ENCODE measurements around the gene SLC28A1.
"Not testable (repeated sequence)": the region's sequence is repeated elsewhere in the genome, so short reads cannot be mapped to it uniquely, and the experiment has no call there.

SLC28A1 gene

DNA sequence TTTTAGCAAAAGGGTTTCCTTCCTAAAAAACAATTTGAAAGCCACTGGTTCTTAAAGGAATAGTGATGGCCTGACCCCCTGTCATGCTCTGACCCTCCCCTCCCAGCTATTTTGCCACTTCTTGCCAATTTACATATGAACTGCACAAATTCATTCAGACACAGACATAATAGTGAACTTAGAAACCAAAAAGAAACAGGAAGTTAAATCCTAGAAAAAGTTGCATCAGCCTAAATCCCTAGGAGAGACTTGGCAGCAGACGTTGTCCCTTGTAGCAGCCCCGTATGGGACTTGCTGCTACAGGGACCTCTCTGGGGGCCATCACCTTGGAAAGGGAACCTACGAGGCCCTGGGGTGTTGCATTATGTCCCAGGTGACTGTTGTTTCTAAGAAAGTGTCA, 82.9 kb downstream of the SLC28A1 start:
- no peak for DNase-seq (ENCODE audit: low read depth in 2 of 2, low spot score in 1 of 2)

DNA sequence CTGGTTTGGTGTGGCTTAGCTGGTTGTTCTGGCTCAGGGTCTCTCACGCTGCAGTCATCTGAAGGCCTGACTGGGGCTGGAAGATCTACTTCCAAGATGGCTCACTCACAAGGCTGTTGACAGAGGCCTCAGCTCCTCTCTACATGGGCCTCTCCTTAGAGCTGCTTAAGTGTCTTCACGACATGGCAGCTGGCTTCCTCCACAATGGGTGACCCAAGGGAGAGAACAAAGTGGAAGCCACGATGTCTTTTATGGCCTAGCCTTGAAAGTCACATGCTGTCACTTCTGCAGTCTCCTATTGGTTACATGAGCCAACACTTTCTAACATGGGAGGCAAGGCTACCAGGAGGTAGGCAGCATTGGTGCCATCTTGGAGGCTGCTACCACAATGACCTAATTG, 83.8 kb downstream of the SLC28A1 start:
- DNase-seq (ENCODE audit: low read depth in 2 of 2, low spot score in 1 of 2) = no peak

DNA sequence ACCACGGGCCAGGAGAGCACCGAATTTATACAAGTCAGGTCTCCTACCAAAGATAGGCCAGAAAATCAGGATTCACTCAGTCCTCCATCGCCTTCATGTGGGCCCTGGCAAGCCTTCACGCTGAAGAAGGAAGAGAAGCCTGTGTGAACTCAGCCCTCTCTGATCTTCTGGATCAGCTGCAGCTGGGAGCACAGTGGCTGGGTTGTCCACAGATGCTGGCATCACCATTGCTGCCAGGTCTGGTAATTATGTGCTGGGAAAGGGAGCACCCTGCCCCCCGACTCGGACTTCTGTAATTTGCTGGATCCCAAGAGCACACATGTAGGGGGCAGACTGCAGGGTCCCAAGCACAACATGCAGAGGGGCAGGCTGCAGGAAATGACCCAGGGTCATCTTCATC, 84.8 kb downstream of the SLC28A1 start:
- no peak for DNase-seq (ENCODE audit: low read depth in 2 of 2, low spot score in 1 of 2)

DNA sequence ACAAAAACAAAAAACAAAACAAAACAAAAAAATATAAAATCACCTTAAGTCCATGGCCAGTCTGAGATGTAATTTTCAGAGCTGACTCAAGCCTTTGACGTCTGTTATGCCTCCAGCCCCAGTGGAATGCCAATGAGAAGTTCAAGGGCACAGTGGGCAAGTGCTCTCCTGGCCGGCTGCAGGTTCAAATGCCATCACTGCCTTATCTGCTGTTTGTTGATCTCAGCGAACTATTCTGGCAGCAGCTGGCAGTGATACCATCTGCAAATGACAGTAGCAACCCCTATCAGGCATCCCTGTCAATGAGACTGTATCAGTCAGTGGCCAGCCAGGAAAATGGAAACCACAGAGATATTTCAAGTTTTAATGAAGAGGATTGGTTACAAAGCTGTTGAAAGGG, 86.4 kb downstream of the SLC28A1 start:
- DNase-seq (ENCODE audit: low read depth in 2 of 2, low spot score in 1 of 2) = no peak

DNA sequence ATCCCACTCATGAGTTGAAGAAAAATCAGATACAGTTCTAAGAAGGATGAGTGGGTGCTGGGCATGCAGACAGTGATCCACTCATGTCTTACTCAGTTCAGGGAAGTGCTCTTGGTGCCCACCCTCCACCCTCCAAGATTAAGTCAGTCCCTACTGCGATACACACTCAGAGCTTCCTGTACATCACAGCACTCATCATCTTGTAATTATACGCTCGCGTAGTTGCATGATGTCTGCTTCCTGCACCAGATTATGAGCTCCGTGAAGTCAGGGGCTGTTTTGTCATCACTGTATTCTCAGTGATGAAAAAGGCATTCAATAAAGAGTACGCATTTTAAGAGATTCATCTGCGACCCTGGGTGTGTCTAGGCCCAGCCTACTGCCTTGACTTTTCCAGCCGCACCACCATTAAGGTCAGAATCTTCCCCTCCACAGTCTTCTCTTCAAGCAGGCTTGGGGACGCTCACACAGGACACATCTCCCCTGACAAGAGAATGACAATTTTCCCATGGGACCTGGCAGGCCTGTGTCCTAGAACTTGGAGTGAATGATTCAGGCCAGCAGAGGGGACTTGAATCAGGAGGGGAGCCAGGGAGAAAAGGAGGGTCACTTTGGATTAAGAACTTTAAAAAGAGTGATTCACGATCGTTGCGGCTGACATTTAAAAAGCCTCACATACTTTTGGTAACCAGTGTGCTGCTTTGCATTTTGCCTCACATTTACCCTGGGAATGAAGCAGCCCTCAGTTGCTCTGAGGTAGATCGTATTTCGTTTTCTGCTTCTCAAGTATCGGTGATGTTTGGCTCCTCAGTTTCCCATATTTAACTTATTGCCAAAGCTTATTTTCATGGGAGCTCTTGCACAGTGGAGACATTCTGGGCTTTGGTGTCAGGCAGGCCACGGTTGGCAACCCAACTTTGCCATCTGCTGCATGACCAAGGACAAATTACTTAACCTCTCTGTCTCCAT, 89.3 kb downstream of the SLC28A1 start:
- no peak for DNase-seq (ENCODE audit: low read depth in 2 of 2, low spot score in 1 of 2)

DNA sequence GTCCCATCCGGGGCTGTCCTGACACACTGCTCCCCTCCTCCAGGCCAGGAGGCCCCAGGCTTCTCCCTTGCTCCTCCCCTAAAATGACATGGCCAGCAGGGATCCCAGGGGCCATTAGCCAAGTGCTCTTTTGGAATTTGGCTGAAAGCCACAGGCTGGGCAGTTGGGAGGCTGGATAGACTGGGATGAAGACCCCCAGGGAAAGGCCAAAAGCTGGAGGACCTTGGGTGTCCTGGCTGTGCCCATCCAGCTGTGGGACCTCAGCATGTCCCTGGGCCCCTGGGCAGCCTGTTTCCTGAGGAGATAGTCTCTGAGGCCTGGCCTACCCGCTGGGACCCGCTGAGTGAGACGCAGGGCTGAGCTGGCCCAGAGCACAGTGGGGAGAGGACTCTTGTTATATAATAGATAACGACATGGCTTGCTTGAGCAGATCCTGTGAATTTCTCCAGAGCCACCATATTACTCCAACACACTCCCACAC, 91.4 kb downstream of the SLC28A1 start:
- DNase-seq (ENCODE audit: low read depth in 2 of 2, low spot score in 1 of 2) = no peak

DNA sequence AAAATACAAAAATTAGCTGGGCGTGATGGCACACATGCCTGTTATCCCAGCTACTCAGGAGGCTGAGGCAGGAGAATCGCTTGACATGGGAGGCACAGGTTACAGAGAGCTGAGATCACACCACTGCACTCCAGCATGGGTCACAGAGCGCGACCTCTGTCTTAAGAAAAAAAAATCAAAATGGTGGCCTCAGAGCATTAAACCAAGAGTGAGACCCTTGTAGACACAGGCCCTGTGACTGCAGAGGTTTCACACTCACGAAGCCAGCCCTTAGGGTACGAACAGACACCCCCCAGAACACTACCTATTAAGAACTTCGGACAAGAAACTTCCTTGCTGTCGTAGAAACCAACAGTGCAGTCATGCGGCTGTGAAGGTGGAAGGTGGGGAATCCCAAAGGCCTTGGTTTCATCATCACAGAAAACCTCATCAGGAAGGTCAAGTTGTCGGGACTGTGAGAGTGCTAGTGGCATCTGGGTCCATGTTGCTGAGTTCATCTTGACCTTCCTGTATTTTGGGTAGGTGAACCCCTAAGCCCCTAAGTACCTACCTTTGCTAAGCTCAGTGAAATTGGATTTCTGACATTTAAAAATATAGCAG, 92.4 kb downstream of the SLC28A1 start:
- no peak for DNase-seq (ENCODE audit: low read depth in 2 of 2, low spot score in 1 of 2)

DNA sequence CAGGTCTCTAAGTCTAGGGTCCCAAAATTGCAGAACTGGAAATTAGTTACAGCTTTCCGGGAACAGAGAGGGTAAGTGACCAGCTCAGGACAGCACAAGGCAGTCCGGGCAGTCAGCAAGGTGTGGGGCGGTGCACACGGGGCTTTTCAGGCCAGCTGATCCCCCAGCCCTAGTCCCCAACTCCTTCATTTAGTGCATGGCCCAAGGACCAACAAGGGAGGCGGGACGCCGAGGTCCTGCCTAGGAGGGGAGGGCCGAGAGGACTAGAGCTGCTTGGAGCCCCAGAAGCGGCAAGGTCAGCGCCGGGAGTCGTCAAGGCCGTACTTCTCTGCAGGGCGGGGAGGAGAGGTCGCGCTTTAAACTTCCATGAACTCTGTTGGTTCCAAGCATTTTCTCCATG, 95.2 kb downstream of the SLC28A1 start:
- no peak for DNase-seq (ENCODE audit: low read depth in 2 of 2, low spot score in 1 of 2)

DNA sequence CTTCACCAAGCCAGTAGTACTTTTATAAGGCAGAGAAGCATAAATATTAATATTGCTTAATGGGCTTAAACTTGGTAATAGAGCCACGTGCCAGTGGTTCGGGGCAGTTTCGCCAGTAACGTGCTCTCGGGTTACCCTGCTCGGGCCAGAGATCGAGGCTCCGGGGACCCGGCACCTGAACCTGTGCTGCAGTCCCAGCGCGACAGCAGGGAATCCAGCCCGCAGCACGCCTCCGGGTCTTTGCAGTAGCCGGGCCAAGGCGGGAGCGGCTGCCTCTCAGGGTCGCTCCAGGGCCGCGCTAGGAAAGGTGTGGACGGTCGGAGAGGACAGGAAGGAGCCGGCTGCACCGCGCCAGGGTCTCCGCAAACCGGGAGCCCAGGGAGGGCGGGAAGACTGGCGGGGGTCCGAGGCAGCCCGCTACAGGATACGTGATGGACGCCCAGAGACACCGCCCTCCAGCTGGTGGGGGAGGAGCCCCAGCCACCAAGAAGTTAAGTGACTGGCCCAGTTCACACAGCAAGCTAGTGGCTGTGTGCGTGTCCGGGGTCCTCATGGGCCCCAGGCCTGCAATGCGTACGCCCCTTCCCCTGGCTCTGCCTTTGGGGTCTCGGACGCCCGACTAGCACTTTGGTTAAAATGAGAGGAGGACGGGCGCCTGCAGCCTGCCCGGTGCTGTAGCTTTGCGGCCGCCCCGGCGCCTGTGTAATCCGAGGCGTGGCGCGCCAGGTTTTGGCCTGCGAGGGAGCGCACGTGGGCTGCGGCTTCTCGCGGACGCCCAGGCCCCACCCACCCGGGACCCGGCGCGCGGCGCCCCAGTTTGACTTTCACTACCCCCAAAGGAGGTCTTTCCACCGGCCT, 96.0 kb downstream of the SLC28A1 start:
- DNase-seq (ENCODE audit: low read depth in 2 of 2, low spot score in 1 of 2) = peak; percentile 73 to 75

DNA sequence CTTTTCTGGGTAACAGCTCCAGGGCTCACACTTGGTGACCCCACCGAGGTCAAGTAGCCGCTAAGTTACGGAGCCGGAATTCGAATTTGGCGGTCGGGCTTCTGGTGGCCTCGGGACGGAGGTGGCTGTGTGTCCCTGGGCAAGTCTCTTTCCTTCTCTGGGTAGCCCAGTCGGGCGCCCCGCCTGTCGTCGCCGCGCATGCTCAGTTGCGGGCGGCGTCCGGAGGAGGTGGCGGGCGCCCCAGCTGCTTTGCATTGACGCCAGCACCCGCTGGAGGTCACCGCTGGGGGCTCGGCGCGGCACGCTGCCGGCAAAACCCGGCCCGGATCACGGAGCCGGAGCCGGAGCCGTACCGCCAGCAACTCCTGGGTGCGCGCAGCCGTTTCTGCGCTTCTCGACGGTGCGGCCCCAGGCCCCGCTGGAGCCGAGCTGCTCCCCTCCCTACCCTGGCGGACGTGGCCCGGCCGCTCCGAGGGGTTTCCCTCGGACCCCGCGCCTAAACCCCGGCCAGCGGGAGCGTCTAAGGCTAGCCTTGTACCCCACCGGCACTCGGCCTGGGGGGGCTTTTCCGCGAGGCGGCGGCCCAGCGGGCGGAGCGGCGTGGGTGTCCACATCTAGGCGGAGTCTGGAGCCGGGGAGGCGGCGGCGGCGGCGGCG, 96.7 kb downstream of the SLC28A1 start:
- DNase-seq (ENCODE audit: low read depth in 2 of 2, low spot score in 1 of 2) = peak; percentile 83 to 91

DNA sequence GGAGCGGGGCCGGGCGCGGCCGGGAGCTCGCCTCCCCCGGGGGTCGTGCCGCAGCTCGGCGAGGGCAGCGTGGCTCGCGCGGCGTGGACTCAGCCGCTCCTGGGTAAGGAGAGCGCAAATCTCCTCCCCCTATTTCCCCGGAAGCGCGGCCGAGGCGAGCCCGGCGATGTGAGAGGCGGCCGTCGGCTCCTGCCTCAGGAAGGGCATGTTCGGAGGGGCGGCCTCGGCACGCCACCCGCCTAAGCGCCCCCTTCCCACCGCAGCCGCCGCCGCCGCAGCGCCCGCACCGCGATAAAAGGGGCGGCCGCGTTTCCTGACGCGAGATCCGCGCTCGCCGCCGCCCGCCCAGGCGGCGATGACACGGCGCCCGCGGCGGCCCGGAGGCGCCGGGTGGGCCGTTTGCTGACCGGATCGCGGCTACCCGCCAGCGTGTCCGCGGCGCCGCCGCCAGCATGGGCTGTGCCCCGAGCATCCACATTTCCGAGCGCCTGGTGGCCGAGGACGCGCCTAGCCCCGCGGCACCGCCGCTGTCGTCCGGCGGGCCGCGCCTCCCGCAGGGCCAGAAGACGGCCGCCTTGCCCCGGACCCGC, 97.3 kb downstream of the SLC28A1 start, which contains the start of gene PDE8A:
TSS of gene PDE8A (plus strand) at position 146 of the 590 bp plus-strand sequence. CDS start at position 453, 307 bp downstream.
- peak in 1 of 2 donors; percentile 20 for DNase-seq (ENCODE audit: low read depth in 2 of 2, low spot score in 1 of 2)

DNA sequence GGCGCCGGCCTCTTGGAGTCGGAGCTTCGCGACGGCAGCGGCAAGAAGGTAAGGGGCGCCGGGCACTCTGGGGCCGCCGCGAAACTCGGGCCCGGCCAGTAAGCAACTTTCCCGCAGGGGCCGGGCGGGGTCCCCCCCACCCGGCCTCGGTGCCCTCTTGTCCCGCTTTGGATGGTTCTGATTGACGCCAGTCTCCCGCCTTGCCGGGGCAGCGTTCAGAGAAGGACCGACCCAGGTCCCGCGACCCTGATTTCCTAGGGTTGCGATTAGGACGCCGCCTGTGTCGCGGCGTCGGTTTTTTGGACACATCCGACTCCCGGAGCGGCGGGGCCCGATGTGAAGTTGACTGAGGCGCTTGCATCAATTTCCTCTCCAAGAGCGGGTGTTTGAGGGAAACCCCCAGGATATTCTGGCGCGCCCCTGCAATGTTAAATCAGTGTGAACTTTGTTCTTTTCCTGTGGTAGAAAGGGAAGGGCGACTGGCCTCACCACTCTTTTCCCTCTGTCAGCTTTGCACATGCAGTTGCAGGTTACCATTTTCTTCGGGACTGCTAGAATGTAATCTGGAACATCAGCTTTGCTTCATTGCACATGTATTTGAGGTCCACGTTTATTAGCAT, 97.9 kb downstream of the SLC28A1 start:
- peak; percentile 14 to 24 for DNase-seq (ENCODE audit: low read depth in 2 of 2, low spot score in 1 of 2)

DNA sequence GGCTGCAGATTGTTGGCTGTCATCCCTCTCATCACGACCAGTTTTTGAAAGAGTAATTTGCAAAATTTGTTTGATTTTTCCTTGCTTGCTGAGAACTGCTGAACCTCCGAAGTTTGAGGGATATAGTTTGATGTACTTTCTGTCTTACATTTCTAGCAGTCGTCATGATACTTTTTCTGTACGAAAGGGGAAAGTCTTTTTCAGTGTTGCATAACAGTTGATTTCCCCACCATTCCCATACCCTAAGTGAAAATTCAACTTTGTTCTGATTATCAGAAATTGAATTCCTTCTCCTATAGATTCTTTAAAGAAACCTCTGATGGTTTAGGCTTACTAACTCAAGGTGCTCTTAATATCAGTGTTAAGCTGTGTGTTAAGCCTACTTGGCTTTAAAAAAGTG, 98.8 kb downstream of the SLC28A1 start:
- no peak for DNase-seq (ENCODE audit: low read depth in 2 of 2, low spot score in 1 of 2)

DNA sequence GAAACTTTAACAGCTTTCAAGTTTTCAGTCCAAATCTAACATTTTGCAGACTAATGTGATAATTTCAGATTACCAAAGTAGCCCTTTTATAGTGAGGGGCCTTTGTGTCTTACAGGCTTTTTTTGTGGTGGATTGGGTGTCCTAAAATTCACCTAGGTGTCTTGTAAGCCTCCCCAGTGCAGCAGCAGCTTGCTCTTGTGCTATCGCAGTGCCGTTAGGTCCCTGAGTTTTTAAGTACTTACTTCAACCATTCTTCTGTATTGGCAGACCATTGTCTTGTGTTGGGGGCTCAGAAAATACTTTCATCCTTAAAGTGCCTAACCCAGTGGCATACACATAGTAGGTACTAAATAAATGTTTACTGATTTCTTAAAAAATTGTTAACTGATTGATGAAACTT, 99.2 kb downstream of the SLC28A1 start:
- DNase-seq (ENCODE audit: low read depth in 2 of 2, low spot score in 1 of 2) = no peak

DNA sequence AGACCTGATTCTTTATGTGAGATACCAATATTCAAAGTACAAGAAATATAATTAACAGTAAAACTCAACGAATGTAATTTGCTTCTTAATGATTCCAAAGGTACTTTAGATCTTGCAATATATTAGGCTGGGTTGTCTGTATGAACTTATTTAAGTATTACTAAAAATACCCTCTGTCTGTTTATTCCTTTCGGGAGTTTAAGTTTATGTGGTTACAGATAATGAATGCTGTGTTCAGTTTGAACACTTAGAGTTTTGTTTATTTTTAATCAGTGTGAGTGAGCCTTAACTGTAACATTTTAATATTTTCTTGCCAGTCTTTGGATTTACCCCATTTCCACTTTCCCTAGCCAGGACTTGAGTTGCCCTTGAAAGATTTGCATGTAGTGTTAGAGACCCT, 100.7 kb downstream of the SLC28A1 start:
- DNase-seq (ENCODE audit: low read depth in 2 of 2, low spot score in 1 of 2) = no peak

DNA sequence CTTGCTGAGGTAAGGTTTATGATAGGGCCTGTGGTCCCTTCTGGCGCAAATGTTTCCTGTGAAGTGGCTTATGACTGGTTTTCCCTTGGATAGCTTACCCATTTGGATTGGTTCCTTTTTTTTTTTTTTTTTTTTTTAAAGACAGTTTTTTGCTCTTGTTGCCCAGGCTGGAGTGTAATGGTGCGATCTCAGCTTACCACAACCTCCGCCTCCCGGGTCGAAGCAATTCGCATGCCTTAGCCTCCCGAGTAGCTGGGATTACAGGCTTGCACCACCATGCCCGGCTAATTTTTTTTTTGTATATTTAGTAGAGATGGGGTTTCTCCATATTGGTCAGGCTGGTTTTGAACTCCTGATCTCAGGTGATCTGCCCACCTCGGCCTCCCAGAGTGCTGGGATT, 102.9 kb downstream of the SLC28A1 start:
- DNase-seq (ENCODE audit: low read depth in 2 of 2, low spot score in 1 of 2) = not testable (repeated sequence)

DNA sequence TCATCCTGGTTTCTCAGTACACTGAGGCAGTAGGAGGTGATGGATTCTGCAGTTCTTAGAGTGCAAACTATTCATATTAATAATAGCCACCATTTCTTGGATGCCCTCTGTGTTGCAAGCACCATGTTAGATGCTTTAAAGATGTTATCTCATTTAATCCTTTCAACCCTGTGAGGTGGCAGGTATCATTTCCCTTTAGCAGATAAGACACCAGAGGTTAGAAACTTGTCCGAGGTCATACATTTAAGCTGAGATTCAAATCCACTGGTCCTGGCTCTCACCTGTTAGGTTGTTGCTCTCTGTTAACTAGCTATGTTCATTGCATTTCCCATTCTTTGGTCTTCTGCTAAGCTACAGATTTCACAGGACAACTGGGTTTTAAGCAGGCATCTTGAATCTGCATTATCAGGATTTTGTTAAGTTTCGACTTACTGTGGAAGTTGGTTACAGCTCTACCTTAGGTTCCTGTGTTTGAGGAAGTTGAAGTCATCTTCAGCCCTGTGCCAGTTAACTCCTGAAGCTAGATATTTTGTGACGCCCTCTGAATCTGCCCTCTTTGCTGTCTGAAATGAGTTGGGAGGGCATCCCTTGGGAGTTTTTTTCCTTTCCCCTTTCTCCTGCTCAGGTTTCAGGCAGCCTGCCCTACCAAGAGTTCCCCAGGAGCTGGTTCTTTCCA, 103.6 kb downstream of the SLC28A1 start:
- no peak for DNase-seq (ENCODE audit: low read depth in 2 of 2, low spot score in 1 of 2)

DNA sequence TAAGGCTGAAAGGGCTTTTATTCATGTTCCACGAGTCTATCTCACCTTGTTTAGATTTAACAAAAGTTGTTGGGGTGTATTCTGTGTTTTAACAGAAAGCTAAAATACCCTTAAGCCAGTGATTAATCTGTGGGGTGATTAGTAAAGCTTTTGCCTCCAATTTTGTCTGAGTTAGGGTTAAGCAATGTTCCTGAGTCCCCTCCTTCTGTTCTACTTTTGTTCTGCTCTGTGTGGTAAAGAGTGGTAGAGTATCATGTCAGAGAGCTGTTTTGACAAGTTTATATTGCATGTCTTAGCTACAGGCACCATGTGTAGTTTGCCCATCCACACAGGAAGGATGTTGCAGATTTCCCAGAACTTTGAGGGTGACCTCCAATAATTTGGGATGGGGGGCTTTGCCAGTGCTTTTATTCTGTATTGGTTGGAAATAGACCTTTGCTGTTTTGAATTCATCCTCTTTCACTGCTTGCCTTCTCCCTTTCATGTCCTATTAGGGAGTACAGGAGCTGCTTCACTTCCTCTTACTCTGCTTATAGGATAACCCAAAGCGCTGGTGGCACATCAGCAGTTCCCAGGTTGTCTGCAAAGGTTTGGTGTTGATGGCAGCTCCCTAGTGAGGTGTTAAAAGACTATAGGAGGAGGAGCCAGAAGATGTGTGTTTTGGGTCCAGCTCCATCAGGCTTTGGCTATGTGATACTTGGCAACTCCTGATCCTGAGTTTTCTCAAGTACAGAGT, 104.6 kb downstream of the SLC28A1 start:
- DNase-seq (ENCODE audit: low read depth in 2 of 2, low spot score in 1 of 2) = no peak

DNA sequence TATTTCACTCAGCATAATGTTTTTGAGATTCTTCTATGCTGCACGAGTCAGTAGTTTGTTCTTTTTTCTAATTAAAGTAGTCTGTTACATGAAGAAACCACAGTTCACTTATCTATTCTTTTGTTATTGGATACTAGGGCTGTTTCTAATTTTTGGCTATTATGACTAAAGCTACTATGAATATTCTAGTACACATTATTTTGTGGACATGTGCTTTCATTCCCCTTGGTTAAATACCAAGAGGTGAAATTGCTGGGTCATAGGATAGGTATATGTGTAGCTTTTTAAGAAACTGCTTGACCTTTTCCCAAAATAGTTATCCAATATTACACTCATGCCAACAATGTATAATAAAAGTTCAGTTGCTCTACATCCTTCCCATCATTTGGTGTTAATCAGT, 106.0 kb downstream of the SLC28A1 start:
- DNase-seq (ENCODE audit: low read depth in 2 of 2, low spot score in 1 of 2) = no peak
